Measurements from ENCODE around the gene PXDC1.
"Not testable (repeated sequence)": the region's sequence is repeated elsewhere in the genome, so short reads cannot be mapped to it uniquely, and the experiment has no call there.

Gene PXDC1

DNA sequence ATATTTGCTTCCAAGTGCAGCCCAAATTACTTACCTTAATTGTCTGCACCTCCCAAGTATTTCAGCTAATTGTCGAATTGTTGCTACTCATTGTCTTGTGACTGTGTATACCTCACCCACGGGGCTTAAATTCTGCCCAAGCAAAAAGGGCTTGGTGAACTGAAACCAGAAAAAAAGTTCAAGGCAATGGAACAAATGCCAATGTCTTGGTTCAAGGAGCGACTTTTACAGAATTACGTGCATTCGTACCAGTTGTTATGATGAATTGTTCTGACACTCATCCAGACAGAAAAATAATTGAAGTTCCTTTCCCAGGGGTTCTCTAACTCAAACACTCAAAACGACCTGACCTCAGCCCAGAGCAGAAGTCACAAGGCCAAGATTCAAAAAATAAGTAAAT, 13.9 kb upstream of the PXDC1 start:
- TF ChIP-seq, protein P1, sequence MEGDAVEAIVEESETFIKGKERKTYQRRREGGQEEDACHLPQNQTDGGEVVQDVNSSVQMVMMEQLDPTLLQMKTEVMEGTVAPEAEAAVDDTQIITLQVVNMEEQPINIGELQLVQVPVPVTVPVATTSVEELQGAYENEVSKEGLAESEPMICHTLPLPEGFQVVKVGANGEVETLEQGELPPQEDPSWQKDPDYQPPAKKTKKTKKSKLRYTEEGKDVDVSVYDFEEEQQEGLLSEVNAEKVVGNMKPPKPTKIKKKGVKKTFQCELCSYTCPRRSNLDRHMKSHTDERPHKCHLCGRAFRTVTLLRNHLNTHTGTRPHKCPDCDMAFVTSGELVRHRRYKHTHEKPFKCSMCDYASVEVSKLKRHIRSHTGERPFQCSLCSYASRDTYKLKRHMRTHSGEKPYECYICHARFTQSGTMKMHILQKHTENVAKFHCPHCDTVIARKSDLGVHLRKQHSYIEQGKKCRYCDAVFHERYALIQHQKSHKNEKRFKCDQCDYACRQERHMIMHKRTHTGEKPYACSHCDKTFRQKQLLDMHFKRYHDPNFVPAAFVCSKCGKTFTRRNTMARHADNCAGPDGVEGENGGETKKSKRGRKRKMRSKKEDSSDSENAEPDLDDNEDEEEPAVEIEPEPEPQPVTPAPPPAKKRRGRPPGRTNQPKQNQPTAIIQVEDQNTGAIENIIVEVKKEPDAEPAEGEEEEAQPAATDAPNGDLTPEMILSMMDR (IDR thresholded peaks at IDR 0.05): no peak
- H3K27ac ChIP-seq: no peak overlapping the region

DNA sequence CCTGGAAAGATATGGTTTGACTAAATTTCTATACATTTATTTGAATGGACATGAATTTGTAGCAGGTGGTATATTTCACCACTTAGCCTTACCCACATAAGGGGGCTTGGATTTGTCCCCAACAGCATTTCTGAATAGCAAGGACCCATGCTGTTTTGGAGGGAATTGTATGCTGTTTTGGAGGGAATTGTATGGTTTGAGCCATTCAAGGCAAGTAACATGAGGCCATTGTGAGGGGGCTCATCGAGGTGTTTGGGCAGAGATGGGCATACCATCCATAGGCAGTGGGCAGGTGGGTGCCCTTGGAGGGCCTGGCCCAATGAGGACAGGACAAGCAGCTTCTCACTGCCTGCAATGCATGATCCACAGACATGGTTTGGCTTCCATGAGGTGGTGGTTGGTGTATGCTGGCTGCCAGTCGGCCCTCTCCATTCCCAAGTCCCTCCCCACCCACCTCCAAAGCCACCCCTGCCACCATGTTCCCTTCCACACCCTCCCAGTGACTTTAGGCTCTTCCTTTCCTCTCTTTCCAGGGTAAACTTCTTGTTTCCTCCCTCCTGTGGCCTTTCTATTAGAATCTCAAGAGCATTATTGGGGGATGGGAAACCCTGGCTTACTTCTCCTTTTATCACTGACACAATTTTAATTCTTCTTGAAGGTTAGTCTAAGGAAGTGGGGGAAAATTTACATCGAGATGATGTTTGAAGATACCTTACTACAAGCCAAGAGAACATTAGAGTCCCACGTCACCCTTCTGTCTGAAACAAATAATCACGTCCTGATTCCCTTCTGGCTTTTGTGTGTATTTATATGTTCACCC, 13.2 kb upstream of the PXDC1 start:
- H3K27ac ChIP-seq: no peak overlapping the region
- TF ChIP-seq, protein P1 (IDR thresholded peaks at IDR 0.05): no peak
- no peak for TF ChIP-seq ZFX (IDR thresholded peaks at IDR 0.05; ENCODE audit: borderline replicate concordance)

DNA sequence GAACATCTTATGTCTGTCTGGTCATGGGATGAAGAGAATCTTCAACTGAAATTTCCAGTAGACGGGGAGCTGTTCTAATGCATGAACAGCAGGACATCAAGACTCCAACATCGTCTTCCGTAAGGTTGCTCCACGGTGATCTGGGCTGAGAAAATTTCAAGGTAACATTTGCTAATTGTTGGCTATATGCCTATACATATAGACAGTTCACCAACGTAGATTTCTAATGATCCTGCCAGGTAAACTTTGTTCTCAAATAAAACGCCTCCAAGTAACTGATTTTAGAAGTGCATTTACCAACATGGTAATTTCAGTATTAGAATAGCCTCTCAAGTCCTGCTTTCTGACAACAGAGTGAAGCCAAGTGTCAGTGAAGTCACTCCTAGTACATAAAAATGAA, 11.3 kb upstream of the PXDC1 start:
- no peak for TF ChIP-seq ZFX (IDR thresholded peaks at IDR 0.05; ENCODE audit: borderline replicate concordance)
- TF ChIP-seq, protein P1 (IDR thresholded peaks at IDR 0.05): no peak
- H3K27ac ChIP-seq: no peak overlapping the region

DNA sequence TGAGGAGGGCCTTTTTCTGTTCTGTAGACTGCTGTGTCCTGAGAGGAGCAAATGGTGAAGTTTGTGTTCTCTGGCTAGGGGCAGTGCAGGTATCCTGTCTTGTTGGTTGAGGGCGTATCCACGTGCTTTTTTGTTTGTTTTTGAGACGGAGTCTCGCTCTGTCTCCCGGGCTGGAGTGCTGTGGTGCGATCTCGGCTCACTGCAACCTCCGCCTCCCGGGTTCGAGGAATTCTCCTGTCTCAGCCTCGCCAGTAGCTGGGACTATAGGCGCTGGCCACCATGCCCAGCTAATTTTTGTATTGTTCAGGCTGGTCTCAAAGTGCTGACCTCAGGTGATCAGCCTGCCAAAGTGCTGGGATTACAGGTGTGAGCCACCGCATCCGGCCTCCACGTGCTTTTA, 10.8 kb upstream of the PXDC1 start:
- no peak overlapping the region for H3K27ac ChIP-seq
- TF ChIP-seq ZFX (IDR thresholded peaks at IDR 0.05; ENCODE audit: borderline replicate concordance): no peak
- TF ChIP-seq, protein P1 (IDR thresholded peaks at IDR 0.05): no peak

DNA sequence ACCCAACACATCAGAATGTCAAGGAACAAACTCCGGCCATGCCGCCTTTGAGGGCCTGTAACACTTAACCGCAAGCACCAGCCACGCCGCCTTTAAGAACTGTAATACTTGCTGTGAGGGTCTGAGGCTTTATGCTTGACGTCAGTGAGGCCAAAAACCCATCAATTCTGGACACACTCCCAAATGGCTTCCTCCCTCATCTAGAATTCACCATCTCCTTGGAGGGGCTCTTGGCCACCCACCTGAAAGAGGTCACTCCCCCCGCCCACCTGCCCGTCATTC, 10.4 kb upstream of the PXDC1 start:
- TF ChIP-seq, protein P1 (IDR thresholded peaks at IDR 0.05): no peak
- no peak for TF ChIP-seq ZFX (IDR thresholded peaks at IDR 0.05; ENCODE audit: borderline replicate concordance)
- H3K27ac ChIP-seq: no peak overlapping the region

DNA sequence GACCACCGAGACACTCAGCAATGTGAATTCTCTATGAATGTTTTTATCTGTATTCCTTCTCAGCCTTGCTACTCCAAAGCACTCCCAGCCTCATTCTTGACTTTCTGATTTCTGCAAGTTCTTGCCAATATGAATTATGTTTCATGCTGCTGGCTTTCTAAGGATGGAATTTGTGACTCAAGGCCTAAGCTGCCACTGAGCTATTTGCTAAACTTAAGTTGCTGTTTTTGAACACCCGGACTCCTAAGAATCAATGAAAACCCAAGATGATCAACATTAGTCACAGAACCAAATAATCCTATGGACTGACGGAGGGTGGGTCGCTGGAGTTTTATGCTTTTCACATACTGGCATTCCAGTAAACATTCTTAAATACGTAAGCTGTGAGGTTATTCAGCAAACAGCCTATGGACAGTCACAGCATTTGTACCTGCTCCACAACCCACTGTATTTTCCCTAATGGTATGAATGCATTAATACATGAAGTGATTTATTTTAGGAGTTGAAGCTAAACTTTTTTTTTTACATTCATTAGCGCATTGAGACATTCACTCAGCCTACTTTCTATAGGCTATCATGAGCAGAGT, 8.2 kb upstream of the PXDC1 start:
- no peak overlapping the region for H3K27ac ChIP-seq
- no peak for TF ChIP-seq ZFX (IDR thresholded peaks at IDR 0.05; ENCODE audit: borderline replicate concordance)
- TF ChIP-seq, protein P1 (IDR thresholded peaks at IDR 0.05): no peak

DNA sequence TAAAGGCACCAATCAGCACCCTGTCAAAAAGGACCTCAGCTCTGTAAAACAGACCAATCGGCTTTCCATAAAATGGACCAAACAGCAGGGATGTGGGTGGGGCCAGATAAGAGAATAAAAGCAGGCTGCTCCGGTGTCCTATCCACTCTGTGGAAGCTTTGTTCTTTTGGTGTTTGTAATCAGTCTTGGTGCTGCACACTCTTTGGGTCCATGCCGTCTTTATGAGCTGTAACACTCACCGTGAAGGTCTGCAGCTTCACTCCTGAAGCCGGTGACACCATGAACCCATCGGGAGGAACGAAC, 7.3 kb upstream of the PXDC1 start:
- TF ChIP-seq, protein P1 (IDR thresholded peaks at IDR 0.05): no peak
- TF ChIP-seq ZFX (IDR thresholded peaks at IDR 0.05; ENCODE audit: borderline replicate concordance): no peak
- H3K27ac ChIP-seq: no peak overlapping the region

DNA sequence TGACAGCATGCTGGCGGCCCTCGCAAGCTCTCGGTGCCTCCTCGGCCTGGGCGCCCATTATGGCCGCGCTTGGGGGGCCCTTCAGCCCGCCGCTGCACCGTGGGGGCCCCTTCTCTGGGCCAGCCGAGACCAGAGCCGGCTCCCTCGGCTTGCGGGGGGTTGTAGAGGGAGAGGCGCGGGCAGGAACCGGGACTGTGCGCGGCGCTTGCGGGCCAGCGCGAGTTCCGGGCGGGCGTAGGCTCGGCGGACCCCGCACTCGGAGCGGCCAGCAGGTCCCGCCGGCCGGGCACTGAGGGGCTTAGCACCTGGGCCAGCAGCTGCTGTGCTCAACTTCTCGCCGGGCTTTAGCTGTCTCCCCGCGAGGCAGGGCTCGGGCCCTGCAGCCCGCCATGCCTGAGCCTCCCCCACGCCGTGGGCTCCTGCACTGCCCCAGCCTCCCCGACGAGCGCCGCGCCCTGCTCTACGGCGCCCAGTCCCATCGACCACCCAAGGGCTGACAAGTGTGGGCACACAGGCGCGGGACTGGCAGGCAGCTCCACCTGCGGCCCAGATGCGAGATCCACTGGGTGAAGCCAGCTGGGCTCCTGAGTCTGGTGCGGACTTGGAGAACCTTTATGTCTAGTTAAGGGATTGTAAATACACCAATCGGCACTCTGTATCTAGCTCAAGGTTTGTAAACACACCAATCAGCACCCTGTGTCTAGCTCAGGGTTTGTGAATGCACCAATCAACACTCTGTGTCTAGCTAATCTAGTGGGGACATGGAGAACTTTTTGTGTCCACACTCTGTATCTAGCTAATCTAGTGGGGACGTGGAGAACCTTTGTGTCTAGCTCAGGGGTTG, 6.7 kb upstream of the PXDC1 start:
- H3K27ac ChIP-seq: not testable (repeated sequence)
